ENCODE data around the gene ANO10.
"Not testable (repeated sequence)": the region's sequence is repeated elsewhere in the genome, so short reads cannot be mapped to it uniquely, and the experiment has no call there.

- TF ChIP-seq CTCF (IDR thresholded peaks at IDR 0.05); REST (IDR thresholded peaks at IDR 0.05; ENCODE audit: insufficient read depth in 1 of 2, low read depth in 2 of 2, low read length in 1 of 2): not testable (repeated sequence)
Observed at GRCh38 chr3:43492932-43493331, 128.9 kb downstream of the ANO10 start.

All from Panc1 (cell line).